ENCODE results near the gene TXNIP. TPM values are rescaled to one million over a fixed set of nuclear protein-coding genes. Genes with fewer than 3 reads are reported as not detected.

The TXNIP gene
- total RNA-seq, 3 donors from 2014 or later: 683 to 1,682 (median 830) TPM

GRCh38 chr1:145999321-146000024, 3.1 kb upstream of the TXNIP start:
- ATAC-seq: peak; percentile 50
- H3K9me3 ChIP-seq: no peaks in the 10 kb centered on the region
- H3K36me3 ChIP-seq (ENCODE audit: low read depth): no peaks in the 10 kb centered on the region
- H3K4me1 ChIP-seq (ENCODE audit: low read depth): peaks cover 22% of the 10 kb centered on the region
- no peak overlapping the region for H3K4me3 ChIP-seq
- DNase-seq: peak in 1 of 3 donors; percentile 61
- intact Hi-C loops (cut with DNase I, micrococcal nuclease): no loop called here
- TF ChIP-seq, protein P1, sequence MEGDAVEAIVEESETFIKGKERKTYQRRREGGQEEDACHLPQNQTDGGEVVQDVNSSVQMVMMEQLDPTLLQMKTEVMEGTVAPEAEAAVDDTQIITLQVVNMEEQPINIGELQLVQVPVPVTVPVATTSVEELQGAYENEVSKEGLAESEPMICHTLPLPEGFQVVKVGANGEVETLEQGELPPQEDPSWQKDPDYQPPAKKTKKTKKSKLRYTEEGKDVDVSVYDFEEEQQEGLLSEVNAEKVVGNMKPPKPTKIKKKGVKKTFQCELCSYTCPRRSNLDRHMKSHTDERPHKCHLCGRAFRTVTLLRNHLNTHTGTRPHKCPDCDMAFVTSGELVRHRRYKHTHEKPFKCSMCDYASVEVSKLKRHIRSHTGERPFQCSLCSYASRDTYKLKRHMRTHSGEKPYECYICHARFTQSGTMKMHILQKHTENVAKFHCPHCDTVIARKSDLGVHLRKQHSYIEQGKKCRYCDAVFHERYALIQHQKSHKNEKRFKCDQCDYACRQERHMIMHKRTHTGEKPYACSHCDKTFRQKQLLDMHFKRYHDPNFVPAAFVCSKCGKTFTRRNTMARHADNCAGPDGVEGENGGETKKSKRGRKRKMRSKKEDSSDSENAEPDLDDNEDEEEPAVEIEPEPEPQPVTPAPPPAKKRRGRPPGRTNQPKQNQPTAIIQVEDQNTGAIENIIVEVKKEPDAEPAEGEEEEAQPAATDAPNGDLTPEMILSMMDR (IDR thresholded peaks at IDR 0.05): no peak

GRCh38 chr1:145997718-145998023, 1.3 kb upstream of the TXNIP start:
- intact Hi-C loops (cut with DNase I, micrococcal nuclease): no loop called here
- Histone ChIP-seq H3K36me3 (ENCODE audit: low read depth) (no peaks in the 10 kb centered on the region), H3K4me1 (ENCODE audit: low read depth) (peaks cover 27% of the 10 kb centered on the region), H3K4me3 (no peak overlapping the region), H3K9me3 (no peaks in the 10 kb centered on the region)
- no peak for DNase-seq
- TF ChIP-seq, protein P1 (IDR thresholded peaks at IDR 0.05): no peak
- ATAC-seq: no peak

GRCh38 chr1:145997016-145997717, 788 bp upstream of the TXNIP start:
- H3K36me3 ChIP-seq (ENCODE audit: low read depth): no peaks in the 10 kb centered on the region
- peak overlapping the region; percentile 22 for H3K4me3 ChIP-seq
- intact Hi-C loops (cut with DNase I, micrococcal nuclease): no loop called here
- H3K4me1 ChIP-seq (ENCODE audit: low read depth): peaks cover 27% of the 10 kb centered on the region
- ATAC-seq (peak; percentile 53), DNase-seq (peak; percentile 63 to 83 (median 69))
- H3K9me3 ChIP-seq: no peaks in the 10 kb centered on the region
- TF ChIP-seq, protein P1 (IDR thresholded peaks at IDR 0.05): no peak

- ATAC-seq (no peak), DNase-seq (peak in 1 of 3 donors; percentile 49)
- no peaks in the 10 kb centered on the region for H3K36me3 ChIP-seq (ENCODE audit: low read depth)
- peak overlapping the region; percentile 89 for H3K4me3 ChIP-seq
- H3K4me1 ChIP-seq (ENCODE audit: low read depth): peaks cover 27% of the 10 kb centered on the region
- no peaks in the 10 kb centered on the region for H3K9me3 ChIP-seq
- TF ChIP-seq, protein P1 (IDR thresholded peaks at IDR 0.05): no peak
- intact Hi-C loops (cut with DNase I, micrococcal nuclease): no loop called here
Measured at GRCh38 chr1:145995964-145996432, 381 bp downstream of the TXNIP start.

- H3K4me1 ChIP-seq (ENCODE audit: low read depth): peaks cover 26% of the 10 kb centered on the region
- no peaks in the 10 kb centered on the region for H3K9me3 ChIP-seq
- ATAC-seq (no peak), DNase-seq (no peak)
- H3K36me3 ChIP-seq (ENCODE audit: low read depth): no peaks in the 10 kb centered on the region
- intact Hi-C loops (cut with DNase I, micrococcal nuclease): no loop called here
- peak overlapping the region; percentile 89 for H3K4me3 ChIP-seq
- TF ChIP-seq, protein P1 (IDR thresholded peaks at IDR 0.05): no peak
Measured at GRCh38 chr1:145995148-145995881, 1.1 kb downstream of the TXNIP start.

All from mucosa of descending colon (tissue), 3 donors.